NT2/D1 (cell line): ENCODE data around the gene FAAH.
A peak's percentile ranks its signal among the peaks of the same experiment; 100 is the strongest.

Experiments used
- DNase-seq: peaks from one replicate; pipeline ENCODE4 v3.0.0-alpha.2; 2011; ENCODE audit warnings: low read depth, low spot score
- H3K27me3 ChIP-seq: 2 replicates; pipeline ENCODE4 v1.6.0; 2011; ENCODE audit warnings: mild to moderate bottlenecking; ENCODE audit not compliant: insufficient read length, insufficient read depth
- H3K36me3 ChIP-seq: 2 replicates; pipeline ENCODE4 v1.6.1; 2011; ENCODE audit warnings: mild to moderate bottlenecking, low read length, mixed read lengths; ENCODE audit not compliant: insufficient read depth, insufficient read length
- H3K4me1 ChIP-seq: 2 replicates; pipeline ENCODE4 v1.5.1; 2011; ENCODE audit not compliant: insufficient read depth, insufficient read length
- H3K4me3 ChIP-seq: 2 replicates; pipeline ENCODE4 v1.5.1; 2011; ENCODE audit warnings: low read depth; ENCODE audit not compliant: insufficient read length
- H3K9ac ChIP-seq: 2 replicates; pipeline ENCODE4 v1.6.0; 2011; ENCODE audit warnings: low read depth; ENCODE audit not compliant: insufficient read length
- H3K9me3 ChIP-seq: 2 replicates; pipeline ENCODE4 v1.5.1; 2011; ENCODE audit warnings: mild to moderate bottlenecking, low read length; ENCODE audit not compliant: insufficient read depth
- SUZ12 ChIP-seq: IDR thresholded peaks from 2 replicates; pipeline ENCODE4 v1.6.1; 2011; ENCODE audit not compliant: insufficient read length, insufficient read depth; ENCODE audit errors: extremely low read depth
- YY1 ChIP-seq: IDR thresholded peaks from 2 replicates; pipeline ENCODE4 v1.6.1; 2011; ENCODE audit not compliant: insufficient read length, insufficient read depth
- ZNF274 ChIP-seq: IDR thresholded peaks from 2 replicates; pipeline ENCODE4 v1.6.1; 2011; ENCODE audit warnings: mild to moderate bottlenecking, low read depth, low read length

Gene FAAH

GRCh38 chr1:46425726-46426125 is 31.6 kb downstream of the FAAH start:
- Histone ChIP-seq H3K9me3 (no peaks in the 10 kb centered on the region), H3K4me3 (no peak overlapping the region), H3K36me3 (no peaks in the 10 kb centered on the region), H3K27me3 (peaks cover 16% of the 10 kb centered on the region), H3K9ac (no peak overlapping the region), H3K4me1 (no peaks in the 10 kb centered on the region)
- TF ChIP-seq SUZ12 (no peak), YY1 (no peak), ZNF274 (no peak)
- DNase-seq, result no peak

GRCh38 chr1:46427541-46427940 is 33.4 kb downstream of the FAAH start:
- no peak overlapping the region for H3K9ac ChIP-seq
- H3K4me1 ChIP-seq, result no peaks in the 10 kb centered on the region
- H3K4me3 ChIP-seq, result no peak overlapping the region
- H3K36me3 ChIP-seq, result no peaks in the 10 kb centered on the region
- TF ChIP-seq SUZ12 (no peak), YY1 (no peak), ZNF274 (no peak)
- H3K9me3 ChIP-seq, result no peaks in the 10 kb centered on the region
- peaks cover 4% of the 10 kb centered on the region for H3K27me3 ChIP-seq
- DNase-seq, result no peak

GRCh38 chr1:46429436-46429835 is 35.3 kb downstream of the FAAH start:
- TF ChIP-seq ZNF274 (no peak), SUZ12 (no peak), YY1 (no peak)
- Histone ChIP-seq H3K9ac (no peak overlapping the region), H3K4me3 (no peak overlapping the region), H3K4me1 (peaks cover 2% of the 10 kb centered on the region), H3K27me3 (peaks cover 4% of the 10 kb centered on the region), H3K9me3 (no peaks in the 10 kb centered on the region), H3K36me3 (no peaks in the 10 kb centered on the region)
- DNase-seq, result no peak

GRCh38 chr1:46431695-46432094 is 37.6 kb downstream of the FAAH start:
- peaks cover 2% of the 10 kb centered on the region for H3K4me1 ChIP-seq
- TF ChIP-seq SUZ12, result no peak
- no peak for TF ChIP-seq ZNF274
- TF ChIP-seq YY1, result no peak
- H3K9me3 ChIP-seq, result no peaks in the 10 kb centered on the region
- H3K9ac ChIP-seq, result no peak overlapping the region
- no peak for DNase-seq
- no peaks in the 10 kb centered on the region for H3K36me3 ChIP-seq
- H3K4me3 ChIP-seq, result no peak overlapping the region
- peaks cover 2% of the 10 kb centered on the region for H3K27me3 ChIP-seq

GRCh38 chr1:46432781-46433327 is 38.7 kb downstream of the FAAH start:
- no peak for DNase-seq
- H3K9ac ChIP-seq, result peak overlapping the region; percentile 2

GRCh38 chr1:46434358-46434757 is 40.2 kb downstream of the FAAH start:
- no peaks in the 10 kb centered on the region for H3K36me3 ChIP-seq
- peaks cover 2% of the 10 kb centered on the region for H3K4me1 ChIP-seq
- H3K4me3 ChIP-seq, result no peak overlapping the region
- DNase-seq, result no peak
- H3K9ac ChIP-seq, result no peak overlapping the region
- TF ChIP-seq ZNF274 (no peak), SUZ12 (no peak), YY1 (no peak)
- H3K27me3 ChIP-seq, result peaks cover 15% of the 10 kb centered on the region
- H3K9me3 ChIP-seq, result no peaks in the 10 kb centered on the region

More at GRCh38 chr1:46432781-46433327, 38.7 kb downstream of the FAAH start:
- Histone ChIP-seq H3K4me1 (peaks cover 2% of the 10 kb centered on the region), H3K4me3 (no peak overlapping the region), H3K9me3 (no peaks in the 10 kb centered on the region), H3K27me3 (peaks cover 7% of the 10 kb centered on the region), H3K36me3 (no peaks in the 10 kb centered on the region)
- TF ChIP-seq YY1, result no peak
- no peak for TF ChIP-seq SUZ12
- no peak for TF ChIP-seq ZNF274

- DNase-seq, result no peak
- Histone ChIP-seq H3K9ac (no peak overlapping the region), H3K4me1 (peaks cover 2% of the 10 kb centered on the region), H3K36me3 (no peaks in the 10 kb centered on the region), H3K27me3 (peaks cover 26% of the 10 kb centered on the region), H3K4me3 (no peak overlapping the region), H3K9me3 (no peaks in the 10 kb centered on the region)
- TF ChIP-seq ZNF274 (no peak), SUZ12 (no peak), YY1 (no peak)
Observed at GRCh38 chr1:46436844-46437243, 42.7 kb downstream of the FAAH start.

- no peak for DNase-seq
- Histone ChIP-seq H3K4me3 (no peak overlapping the region), H3K27me3 (peaks cover 27% of the 10 kb centered on the region), H3K9me3 (no peaks in the 10 kb centered on the region), H3K36me3 (no peaks in the 10 kb centered on the region), H3K4me1 (peaks cover 2% of the 10 kb centered on the region), H3K9ac (no peak overlapping the region)
- no peak for TF ChIP-seq YY1
- TF ChIP-seq SUZ12, result no peak
- no peak for TF ChIP-seq ZNF274
Observed at GRCh38 chr1:46437723-46438122, 43.6 kb downstream of the FAAH start.
